GM15510 (cell line): Measurements from ENCODE around the gene REXO5.

Source experiments
- POLR2A ChIP-seq: IDR thresholded peaks from 3 replicates; pipeline ENCODE4 v1.6.1; 2011; ENCODE audit warnings: borderline replicate concordance; ENCODE audit not compliant: insufficient read length; ENCODE audit errors: extremely low read depth

Gene REXO5

GRCh38 chr16:20784204-20784603 is 22.1 kb upstream of the REXO5 start:
- no peak for TF ChIP-seq POLR2A

- no peak for TF ChIP-seq POLR2A
These were observed 17.2 kb upstream of the REXO5 start for GRCh38 chr16:20789130-20789529.

GRCh38 chr16:20791923-20792612 is 14.3 kb upstream of the REXO5 start:
- TF ChIP-seq POLR2A, result no peak

GRCh38 chr16:20798364-20798763 is 8.0 kb upstream of the REXO5 start:
- no peak for TF ChIP-seq POLR2A

- no peak for TF ChIP-seq POLR2A
These were observed 6.7 kb upstream of the REXO5 start for GRCh38 chr16:20799599-20799998.

GRCh38 chr16:20801278-20801677 is 5.0 kb upstream of the REXO5 start:
- no peak for TF ChIP-seq POLR2A

- no peak for TF ChIP-seq POLR2A
These were observed 3.2 kb upstream of the REXO5 start for GRCh38 chr16:20803192-20803560.

GRCh38 chr16:20803561-20804214 is 2.6 kb upstream of the REXO5 start:
- no peak for TF ChIP-seq POLR2A

GRCh38 chr16:20807862-20808261 is 1.5 kb downstream of the REXO5 start:
- no peak for TF ChIP-seq POLR2A

- TF ChIP-seq POLR2A, result no peak
These were observed 5.6 kb downstream of the REXO5 start for GRCh38 chr16:20811889-20812439.

- TF ChIP-seq POLR2A, result no peak
These were observed 6.2 kb downstream of the REXO5 start for GRCh38 chr16:20812510-20812909.

GRCh38 chr16:20814784-20815183 is 8.5 kb downstream of the REXO5 start:
- TF ChIP-seq POLR2A, result no peak

GRCh38 chr16:20818929-20819585 is 12.7 kb downstream of the REXO5 start:
- no peak for TF ChIP-seq POLR2A

- TF ChIP-seq POLR2A, result no peak
These were observed 15.4 kb downstream of the REXO5 start for GRCh38 chr16:20821682-20822081.

- TF ChIP-seq POLR2A, result no peak
These were observed 16.4 kb downstream of the REXO5 start for GRCh38 chr16:20822521-20823325.
